Activated CD8-positive, alpha-beta memory T cell treated with anti-CD3 and anti-CD28 coated beads for 4 hours (primary cell): Measurements from ENCODE around the gene ABHD17C.
"Not testable (repeated sequence)": the region's sequence is repeated elsewhere in the genome, so short reads cannot be mapped to it uniquely, and the experiment has no call there.

ENCODE experiments used
- DNase-seq, 2 donors: peaks; one replicate each; pipeline ENCODE4 v3.0.0-alpha.2; 2020; ENCODE audit warnings: low read depth in 2 of 2

The ABHD17C gene

GRCh38 chr15:80730926-80731325 is 35.8 kb downstream of the ABHD17C start:
- DNase-seq = no peak

- no peak for DNase-seq
Measured at GRCh38 chr15:80732167-80732566, 37.1 kb downstream of the ABHD17C start.

GRCh38 chr15:80732818-80733217 is 37.7 kb downstream of the ABHD17C start:
- DNase-seq = no peak

GRCh38 chr15:80733460-80733859 is 38.4 kb downstream of the ABHD17C start:
- no peak for DNase-seq

GRCh38 chr15:80735344-80735743 is 40.2 kb downstream of the ABHD17C start:
- no peak for DNase-seq

GRCh38 chr15:80736560-80736959 is 41.5 kb downstream of the ABHD17C start:
- DNase-seq = no peak

- no peak for DNase-seq
Measured at GRCh38 chr15:80739919-80740318, 44.8 kb downstream of the ABHD17C start.

GRCh38 chr15:80742081-80742480 is 47.0 kb downstream of the ABHD17C start:
- no peak for DNase-seq

GRCh38 chr15:80743189-80743833 is 48.2 kb downstream of the ABHD17C start:
- DNase-seq = no peak

- DNase-seq = no peak
Measured at GRCh38 chr15:80744415-80744814, 49.3 kb downstream of the ABHD17C start.

GRCh38 chr15:80744826-80745225 is 49.7 kb downstream of the ABHD17C start:
- no peak for DNase-seq

GRCh38 chr15:80745888-80746287 is 50.8 kb downstream of the ABHD17C start:
- no peak for DNase-seq

- DNase-seq = no peak
Measured at GRCh38 chr15:80747317-80748053, 52.4 kb downstream of the ABHD17C start.

GRCh38 chr15:80749589-80749988 is 54.5 kb downstream of the ABHD17C start:
- DNase-seq = no peak

- DNase-seq = no peak
Measured at GRCh38 chr15:80750575-80750974, 55.5 kb downstream of the ABHD17C start.

- DNase-seq = no peak
Measured at GRCh38 chr15:80752204-80752603, 57.1 kb downstream of the ABHD17C start.

GRCh38 chr15:80753161-80753560 is 58.1 kb downstream of the ABHD17C start:
- DNase-seq = no peak

- no peak for DNase-seq
Measured at GRCh38 chr15:80754014-80754413, 58.9 kb downstream of the ABHD17C start.

GRCh38 chr15:80755885-80756284 is 60.8 kb downstream of the ABHD17C start:
- no peak for DNase-seq

GRCh38 chr15:80758130-80758745 is 63.1 kb downstream of the ABHD17C start:
- DNase-seq = no peak

GRCh38 chr15:80760960-80761359 is 65.8 kb downstream of the ABHD17C start:
- no peak for DNase-seq

GRCh38 chr15:80761754-80762153 is 66.6 kb downstream of the ABHD17C start:
- no peak for DNase-seq

- DNase-seq = not testable (repeated sequence)
Measured at GRCh38 chr15:80763235-80763634, 68.1 kb downstream of the ABHD17C start.
